SK-MEL-5 (cell line): ENCODE data around the gene COQ4. TPM values are rescaled to one million over a fixed set of nuclear protein-coding genes. Genes with fewer than 3 reads are reported as not detected.

Experiments used
- DNase-seq: peaks from one replicate; pipeline ENCODE4 v3.0.0-alpha.2; 2016; ENCODE audit warnings: low read depth, low spot score
- in situ Hi-C: cut with HindIII; loops from 2 replicates; pipeline ENCODE4 v1.10.0; 2016; ENCODE audit warnings: low sequenced_read_pairs, high pct_unique_total_duplicates, low pct_unique_long_range_greater_than_20kb
- total RNA-seq: library from RNA; depleted of rRNA; stranded (reverse); fragments of >200 nt; shearing (Covaris generic); gene quantifications from 2 replicates; pipeline ENCODE4 v1.2.3, GENCODE V29; 2014

COQ4 gene
- total RNA-seq, 1 experiment from 2014 or later: 38.6 TPM

DNA sequence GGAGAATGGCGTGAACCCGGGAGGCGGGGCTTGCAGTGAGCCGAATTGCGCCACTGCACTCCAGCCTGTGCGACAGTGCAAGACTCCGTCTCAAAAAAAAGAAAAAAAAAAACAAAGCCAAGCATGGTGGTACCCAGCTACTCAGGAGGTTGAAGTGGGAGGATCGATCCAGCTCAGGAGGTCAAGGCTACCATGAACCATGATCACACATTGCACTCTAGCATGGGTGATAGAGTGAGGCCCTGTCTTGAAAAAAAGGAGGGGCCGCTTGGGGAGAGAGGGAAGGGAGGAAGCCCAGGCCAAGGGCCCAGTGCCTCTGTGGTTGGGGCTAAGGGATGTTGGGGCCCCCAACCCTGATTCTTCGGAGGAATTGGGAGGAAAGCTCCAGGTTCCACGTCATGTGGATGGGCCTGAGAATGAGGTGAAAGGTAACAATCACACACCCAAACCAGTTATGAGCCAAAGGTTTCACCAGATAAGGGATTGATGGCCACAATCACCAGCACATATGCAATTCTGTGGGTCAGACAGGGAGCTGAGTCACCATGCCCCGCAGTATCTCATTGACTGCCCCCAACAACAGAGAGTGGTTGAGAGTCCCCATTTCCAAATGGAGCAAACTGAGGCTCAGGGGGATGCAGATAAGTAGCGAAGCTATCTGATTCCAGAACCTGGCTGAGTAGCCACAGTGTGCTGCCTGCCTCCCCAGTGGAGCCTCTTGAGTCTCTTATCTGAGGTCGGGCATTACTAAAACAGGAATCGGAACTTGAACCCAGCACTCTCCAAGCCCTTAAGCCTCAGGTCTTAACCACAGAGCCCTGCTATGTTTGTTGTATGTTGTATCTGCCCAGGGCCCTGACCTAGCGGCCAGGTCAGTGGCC, 26.1 kb upstream of the COQ4 start:
- in situ Hi-C loops: no loop called here
- DNase-seq: no peak

- in situ Hi-C loops: no loop called here
- no peak for DNase-seq
Observed at GRCh38 chr9:128297221-128297773, 25.3 kb upstream of the COQ4 start.

- in situ Hi-C loops: no loop called here
- no peak for DNase-seq
Observed at GRCh38 chr9:128298535-128299482, 23.8 kb upstream of the COQ4 start.

DNA sequence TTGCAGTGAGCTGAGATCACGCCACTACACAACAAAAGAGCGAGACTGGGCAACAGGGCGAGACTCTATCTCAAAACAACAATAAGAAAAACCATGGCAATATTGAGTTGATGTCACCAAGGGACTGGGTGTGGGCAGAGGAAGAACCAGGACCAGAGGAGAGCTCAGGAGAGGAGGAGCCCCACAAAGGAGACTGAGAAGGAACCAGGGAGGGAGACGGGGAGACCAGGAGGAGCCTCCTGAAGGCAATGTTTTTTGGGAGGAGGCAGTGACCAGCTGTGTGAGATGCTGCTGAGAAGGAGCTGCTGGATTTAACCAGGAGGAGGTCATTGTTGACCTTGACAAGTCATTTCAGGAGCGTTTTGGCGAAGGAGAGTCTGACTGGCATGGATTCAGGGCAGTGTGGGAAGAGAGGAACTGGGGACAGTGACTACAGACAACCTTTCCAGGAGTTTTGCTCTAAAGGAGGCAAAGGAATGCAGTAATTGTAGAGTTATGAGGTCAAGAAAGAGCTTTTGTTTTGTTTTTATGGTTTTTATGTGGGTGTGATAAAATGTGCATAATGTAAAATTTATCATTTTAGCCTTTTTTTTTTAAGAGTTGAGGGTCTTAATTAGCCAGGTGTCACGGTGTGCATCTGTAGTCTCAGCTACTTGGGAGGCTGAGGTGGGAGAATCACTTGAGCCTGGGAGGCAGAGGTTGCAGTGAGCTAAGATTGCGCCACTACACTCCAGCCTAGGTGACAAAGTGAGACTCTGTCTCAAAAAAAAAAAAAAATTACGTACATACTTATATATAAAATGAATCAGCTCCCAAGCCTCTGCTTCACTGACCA, 18.3 kb upstream of the COQ4 start:
- in situ Hi-C loops: no loop called here
- DNase-seq: no peak

DNA sequence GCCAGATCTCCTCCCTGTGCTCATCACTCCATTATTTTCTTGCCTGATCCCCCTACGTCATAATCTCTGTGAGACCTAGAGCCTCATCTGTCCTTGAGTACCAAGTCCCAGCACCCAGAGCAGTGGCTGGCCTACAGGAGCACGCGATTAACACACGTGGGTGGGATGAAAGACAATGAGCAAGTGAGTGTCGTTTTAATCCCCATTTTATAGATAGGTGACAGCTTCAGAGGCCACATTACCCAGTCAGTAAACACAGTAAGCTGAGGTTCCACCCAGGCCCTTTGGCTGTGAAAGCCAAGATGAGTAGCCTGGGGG, 17.7 kb upstream of the COQ4 start:
- in situ Hi-C loops: no loop called here
- no peak for DNase-seq

GRCh38 chr9:128309551-128309950, 13.1 kb upstream of the COQ4 start:
- in situ Hi-C loops: no loop called here
- no peak for DNase-seq

DNA sequence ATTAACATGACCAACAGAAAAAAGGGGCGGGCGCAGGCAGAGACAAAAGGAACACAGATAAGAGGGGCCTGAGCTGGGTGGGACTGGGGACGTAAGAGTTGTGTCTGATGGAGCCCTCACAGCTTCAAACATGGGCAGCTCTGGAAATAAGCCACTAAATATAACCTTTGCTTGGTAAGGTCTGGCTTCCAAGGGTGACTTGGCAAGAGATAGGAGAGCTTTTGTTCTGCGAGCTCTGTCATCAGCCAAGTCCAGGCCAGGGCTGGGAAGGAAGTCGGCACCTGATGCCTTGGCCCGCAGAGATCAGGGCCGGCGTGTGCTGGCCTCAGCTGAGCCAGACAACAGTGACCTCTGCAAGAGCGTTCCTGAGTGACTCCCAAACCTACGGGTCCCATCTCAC, 12.2 kb upstream of the COQ4 start:
- in situ Hi-C loops: no loop called here
- DNase-seq: peak; percentile 37

DNA sequence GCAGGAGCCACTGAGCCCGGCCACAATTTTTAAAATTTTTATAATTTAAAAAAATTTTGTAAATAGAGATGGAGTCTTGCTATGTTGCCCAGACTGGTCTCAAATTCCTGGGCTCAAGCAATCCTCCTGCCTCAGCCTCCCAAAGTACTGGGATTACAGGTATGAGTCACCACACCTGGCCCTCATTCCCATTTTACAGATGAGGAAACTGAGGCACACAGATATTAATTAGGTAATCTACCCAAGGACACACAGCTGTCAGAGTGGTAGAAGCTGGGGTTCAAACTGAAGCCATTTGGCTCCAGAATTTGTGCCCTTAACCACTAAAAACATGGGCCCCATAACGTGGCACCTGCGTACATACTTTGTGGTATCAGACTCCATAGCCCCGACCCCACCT, 7.9 kb upstream of the COQ4 start:
- DNase-seq: no peak
- in situ Hi-C loops: no loop called here

DNA sequence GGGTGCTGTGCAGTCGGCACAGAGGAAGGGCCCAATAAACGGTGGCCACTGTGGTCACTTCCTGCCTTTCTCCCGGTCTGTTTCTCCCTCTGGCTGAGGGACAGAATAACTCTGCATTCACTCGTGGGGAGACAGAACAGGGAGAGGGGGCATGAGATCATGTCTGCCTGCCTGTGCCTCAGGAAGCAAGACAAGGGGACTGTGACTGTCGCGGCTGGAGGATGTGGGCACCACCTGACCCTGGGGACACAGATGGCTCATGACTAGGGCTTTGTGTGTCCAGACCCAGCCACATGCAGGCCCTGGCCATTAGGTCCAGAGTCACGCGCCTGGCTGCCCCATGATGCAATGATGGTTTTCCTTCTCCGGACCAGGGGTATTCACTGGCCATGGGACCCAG, 6.2 kb upstream of the COQ4 start:
- in situ Hi-C loops: no loop called here
- peak; percentile 20 for DNase-seq

DNA sequence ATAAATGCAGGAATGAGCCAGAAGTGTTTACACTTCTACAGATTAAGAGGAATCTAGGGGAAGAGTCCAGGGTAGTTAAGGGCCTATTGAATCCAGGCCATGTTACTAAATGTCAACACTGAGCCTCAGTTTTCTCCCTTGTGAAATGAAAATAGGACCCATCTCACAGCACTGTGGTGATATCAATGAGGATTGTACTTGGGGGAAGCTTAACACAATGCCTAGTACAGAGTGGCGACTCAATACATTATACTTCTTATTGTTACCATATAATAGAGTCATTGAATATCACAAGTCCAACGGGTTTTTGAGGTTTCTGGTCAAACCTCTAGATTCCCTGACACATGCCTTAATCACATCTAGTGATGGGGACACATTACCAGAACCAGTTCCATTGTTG, 5.0 kb upstream of the COQ4 start:
- in situ Hi-C loops: no loop called here

GRCh38 chr9:128321343-128321742, 1.3 kb upstream of the COQ4 start:
- in situ Hi-C loops: no loop called here
- DNase-seq: no peak

More for the DNA sequence above, 5.0 kb upstream of the COQ4 start:
- DNase-seq: peak; percentile 37

DNA sequence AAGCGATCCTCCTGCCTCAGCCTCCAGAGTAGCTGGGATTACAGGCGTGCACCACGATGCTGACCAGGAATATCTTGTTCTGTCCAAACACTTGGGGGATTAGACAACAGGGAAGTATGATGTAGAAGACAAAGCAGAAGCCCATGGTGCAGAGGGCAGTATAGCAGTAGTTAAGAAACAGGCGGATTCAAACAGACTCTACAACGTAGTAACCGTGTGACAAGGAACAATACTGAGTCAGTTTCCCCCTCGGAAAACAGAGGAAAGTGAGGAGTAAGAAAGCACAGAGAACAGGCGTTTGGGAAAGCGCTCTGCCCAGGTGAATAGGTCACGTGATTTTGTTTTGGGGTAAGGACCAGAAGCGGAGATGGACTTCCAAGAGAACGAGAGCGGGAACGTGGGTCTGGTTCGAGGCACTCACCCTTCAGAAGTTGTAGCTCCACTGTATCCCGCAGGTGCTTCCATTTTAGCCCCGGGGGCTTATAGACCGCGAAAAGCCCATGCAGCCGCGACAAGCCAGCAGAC, 698 bp upstream of the COQ4 start:
- no peak for DNase-seq

DNA sequence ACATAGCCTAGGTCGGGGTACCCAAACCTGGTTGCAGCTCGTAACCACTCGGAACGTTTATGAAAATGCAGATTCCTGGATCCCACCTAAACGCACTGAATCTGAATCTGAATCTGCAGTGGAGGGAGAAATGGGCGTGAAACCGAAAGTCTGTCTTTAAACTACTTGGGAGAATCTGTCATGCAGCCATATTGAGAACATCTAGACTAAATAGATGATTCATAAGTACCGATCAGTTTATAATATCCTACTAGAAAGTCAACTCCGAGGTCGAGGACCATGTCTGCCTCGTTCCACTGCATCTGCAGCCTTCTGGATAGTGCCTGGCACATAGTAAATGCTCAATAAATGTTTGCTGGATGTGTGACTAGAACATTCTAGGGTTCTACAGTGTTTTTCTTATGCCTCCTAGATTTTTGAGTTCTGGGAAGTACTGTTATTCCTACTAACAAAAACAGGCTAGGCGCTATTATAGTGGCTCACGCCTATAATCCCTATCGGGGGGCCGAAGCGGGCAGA, 632 bp downstream of the COQ4 start:
- DNase-seq: no peak
- in situ Hi-C loops: no loop called here

More for the DNA sequence above, 698 bp upstream of the COQ4 start:
- in situ Hi-C loops: no loop called here

GRCh38 chr9:128323791-128324190, 1.2 kb downstream of the COQ4 start:
- no peak for DNase-seq
- in situ Hi-C loops: no loop called here

GRCh38 chr9:128324401-128324800, 1.8 kb downstream of the COQ4 start:
- no peak for DNase-seq
- in situ Hi-C loops: no loop called here

- no peak for DNase-seq
- in situ Hi-C loops: no loop called here
Observed at GRCh38 chr9:128325629-128326028, 3.0 kb downstream of the COQ4 start.

DNA sequence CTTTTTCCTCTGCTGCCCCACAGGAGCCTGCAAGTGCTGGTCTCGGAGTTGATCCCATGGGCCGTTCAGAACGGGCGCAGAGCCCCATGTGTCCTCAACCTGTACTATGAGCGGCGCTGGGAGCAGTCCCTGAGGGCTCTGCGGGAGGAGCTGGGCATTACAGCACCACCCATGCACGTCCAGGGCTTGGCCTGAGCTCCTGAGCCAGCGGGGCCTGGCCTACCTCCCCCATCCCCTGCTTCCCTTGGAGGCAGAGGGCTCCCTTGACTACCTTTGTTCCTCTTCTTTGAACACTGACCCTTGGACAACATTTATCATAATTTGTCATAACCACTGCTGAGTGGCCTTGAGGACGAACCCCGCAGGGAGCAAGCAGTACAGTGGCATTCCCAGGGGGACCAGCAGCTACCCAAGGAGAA, 10.8 kb downstream of the COQ4 start:
- DNase-seq: no peak

More for the DNA sequence above, 10.8 kb downstream of the COQ4 start:
- in situ Hi-C loops: no loop called here
